Hair follicle dermal papilla cell (primary cell): ENCODE data around the gene TP53BP2. TPM values are rescaled to one million over a fixed set of nuclear protein-coding genes. Genes with fewer than 3 reads are reported as not detected.

Source experiments
- total RNA-seq: library from RNA; depleted of rRNA; stranded (reverse); fragments of >200 nt; gene quantifications from 2 replicates; pipeline ENCODE4 v1.2.3, GENCODE V29; 2012

Gene TP53BP2, protein sequence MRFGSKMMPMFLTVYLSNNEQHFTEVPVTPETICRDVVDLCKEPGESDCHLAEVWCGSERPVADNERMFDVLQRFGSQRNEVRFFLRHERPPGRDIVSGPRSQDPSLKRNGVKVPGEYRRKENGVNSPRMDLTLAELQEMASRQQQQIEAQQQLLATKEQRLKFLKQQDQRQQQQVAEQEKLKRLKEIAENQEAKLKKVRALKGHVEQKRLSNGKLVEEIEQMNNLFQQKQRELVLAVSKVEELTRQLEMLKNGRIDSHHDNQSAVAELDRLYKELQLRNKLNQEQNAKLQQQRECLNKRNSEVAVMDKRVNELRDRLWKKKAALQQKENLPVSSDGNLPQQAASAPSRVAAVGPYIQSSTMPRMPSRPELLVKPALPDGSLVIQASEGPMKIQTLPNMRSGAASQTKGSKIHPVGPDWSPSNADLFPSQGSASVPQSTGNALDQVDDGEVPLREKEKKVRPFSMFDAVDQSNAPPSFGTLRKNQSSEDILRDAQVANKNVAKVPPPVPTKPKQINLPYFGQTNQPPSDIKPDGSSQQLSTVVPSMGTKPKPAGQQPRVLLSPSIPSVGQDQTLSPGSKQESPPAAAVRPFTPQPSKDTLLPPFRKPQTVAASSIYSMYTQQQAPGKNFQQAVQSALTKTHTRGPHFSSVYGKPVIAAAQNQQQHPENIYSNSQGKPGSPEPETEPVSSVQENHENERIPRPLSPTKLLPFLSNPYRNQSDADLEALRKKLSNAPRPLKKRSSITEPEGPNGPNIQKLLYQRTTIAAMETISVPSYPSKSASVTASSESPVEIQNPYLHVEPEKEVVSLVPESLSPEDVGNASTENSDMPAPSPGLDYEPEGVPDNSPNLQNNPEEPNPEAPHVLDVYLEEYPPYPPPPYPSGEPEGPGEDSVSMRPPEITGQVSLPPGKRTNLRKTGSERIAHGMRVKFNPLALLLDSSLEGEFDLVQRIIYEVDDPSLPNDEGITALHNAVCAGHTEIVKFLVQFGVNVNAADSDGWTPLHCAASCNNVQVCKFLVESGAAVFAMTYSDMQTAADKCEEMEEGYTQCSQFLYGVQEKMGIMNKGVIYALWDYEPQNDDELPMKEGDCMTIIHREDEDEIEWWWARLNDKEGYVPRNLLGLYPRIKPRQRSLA
- total RNA-seq, result 32.2 and 36.8 TPM in 2 replicates

DNA sequence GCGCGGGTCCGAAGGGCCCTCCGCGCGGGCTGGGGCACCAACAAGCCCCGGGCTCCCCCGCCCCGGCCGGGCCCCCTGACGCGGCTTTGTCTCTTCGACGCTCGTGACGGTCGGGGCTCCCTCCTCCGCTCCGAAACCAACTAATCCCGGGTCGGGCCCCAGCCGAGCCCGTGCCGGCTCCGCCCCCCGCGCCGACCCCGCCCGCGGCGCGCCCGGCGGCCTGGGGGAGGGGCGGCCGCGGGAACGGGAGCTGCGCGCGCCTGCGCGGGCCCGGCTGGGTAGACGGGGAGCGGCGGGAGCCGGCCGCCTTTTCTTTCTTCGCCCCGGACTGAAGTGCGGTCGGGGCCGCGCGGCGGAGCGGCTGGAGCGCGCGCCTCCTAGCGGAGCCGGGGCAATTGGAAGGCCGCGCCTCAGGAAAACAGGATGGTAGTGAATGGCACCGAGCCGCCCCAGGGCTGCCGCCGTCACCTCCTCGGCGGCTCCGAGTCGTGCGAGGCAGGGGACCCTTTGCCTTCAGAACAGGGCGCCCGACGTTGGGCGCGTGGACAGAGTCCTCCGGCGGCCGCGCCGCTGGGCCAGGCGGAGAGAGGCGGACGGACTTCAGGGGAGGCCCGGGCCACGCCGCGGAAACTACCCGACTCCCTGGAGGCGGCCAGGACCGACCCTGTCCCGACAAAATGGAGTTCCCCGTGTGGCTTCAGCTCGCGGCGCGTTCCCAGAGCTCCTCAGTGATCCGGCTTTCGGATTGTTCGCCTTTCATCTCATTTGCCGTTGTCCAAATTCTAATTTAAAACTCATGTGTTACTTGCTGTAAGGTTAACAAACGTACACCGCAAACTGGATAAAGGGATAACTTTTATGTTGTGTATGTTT lies at the start of gene TP53BP2:
Gene TP53BP2, minus strand, starts transcription at position 138 of the 873 bp plus-strand sequence. CDS start 267 bp downstream, outside the sequence.

Other genes starting within 250 kb of the TP53BP2 start
- gene CAPN8, start 180.2 kb downstream of the TP53BP2 start, total RNA-seq, result not detected in 2 replicates
- 406 and 435 TPM in 2 replicates for gene CAPN2, start 133.4 kb downstream of the TP53BP2 start, total RNA-seq